GM03348 (cell line): ENCODE data around the gene RRAGB.
"Not testable (repeated sequence)": the region's sequence is repeated elsewhere in the genome, so short reads cannot be mapped to it uniquely, and the experiment has no call there.

Source experiments
- DNase-seq: peaks from one replicate; pipeline ENCODE4 v3.0.0; 2012; ENCODE audit warnings: low spot score

The RRAGB gene, protein sequence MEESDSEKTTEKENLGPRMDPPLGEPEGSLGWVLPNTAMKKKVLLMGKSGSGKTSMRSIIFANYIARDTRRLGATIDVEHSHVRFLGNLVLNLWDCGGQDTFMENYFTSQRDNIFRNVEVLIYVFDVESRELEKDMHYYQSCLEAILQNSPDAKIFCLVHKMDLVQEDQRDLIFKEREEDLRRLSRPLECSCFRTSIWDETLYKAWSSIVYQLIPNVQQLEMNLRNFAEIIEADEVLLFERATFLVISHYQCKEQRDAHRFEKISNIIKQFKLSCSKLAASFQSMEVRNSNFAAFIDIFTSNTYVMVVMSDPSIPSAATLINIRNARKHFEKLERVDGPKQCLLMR

DNA sequence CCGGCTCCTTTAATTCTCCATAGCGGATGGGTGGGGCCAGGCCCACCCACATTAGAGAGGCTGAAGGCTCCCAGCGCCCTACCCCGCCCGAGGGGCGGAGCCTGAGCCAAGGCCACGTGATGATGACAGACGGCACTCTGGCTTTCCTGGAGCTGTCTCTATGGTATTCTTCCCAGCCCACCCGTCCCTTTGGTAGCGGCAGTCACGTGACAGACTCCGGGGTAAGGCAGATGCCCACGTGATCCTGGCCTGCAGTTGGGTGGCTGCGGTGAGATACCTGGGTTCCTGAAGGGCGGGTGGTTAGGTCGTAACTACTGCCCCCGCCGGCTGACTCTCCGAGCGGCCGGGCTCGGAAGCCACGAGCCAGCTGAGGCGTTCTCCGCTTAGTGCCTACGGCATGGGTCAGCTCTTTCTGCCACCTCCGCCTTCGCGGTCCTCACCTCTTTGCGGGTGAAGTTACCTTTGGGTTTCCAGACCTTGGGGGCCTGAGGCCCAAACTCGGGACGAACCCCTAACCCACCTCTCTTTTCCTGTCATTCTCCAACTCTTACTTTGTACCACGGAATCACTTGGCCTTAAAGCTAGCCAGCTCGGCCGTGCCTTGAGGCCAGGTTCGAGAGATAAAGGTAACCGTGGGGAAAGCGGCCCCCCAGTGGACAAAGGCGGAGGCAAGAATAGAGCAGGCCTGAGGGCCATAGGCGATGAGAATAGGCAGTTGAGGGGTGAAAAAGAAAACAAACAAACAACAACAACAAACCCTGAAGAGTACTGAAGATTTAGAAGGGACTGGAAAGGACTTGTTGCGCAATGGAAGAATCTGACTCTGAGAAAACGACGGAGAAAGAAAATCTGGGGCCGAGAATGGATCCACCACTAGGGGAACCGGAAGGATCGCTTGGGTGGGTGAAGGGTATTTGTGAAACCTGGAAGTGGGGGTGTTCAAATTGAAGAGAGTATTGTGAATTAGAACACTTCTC, at the start of gene RRAGB:
Gene RRAGB, plus strand, starts transcription at position 229 of the 977 bp plus-strand sequence. Its CDS starts 579 bp downstream, at position 808.
- DNase-seq = peak; percentile 94

DNA sequence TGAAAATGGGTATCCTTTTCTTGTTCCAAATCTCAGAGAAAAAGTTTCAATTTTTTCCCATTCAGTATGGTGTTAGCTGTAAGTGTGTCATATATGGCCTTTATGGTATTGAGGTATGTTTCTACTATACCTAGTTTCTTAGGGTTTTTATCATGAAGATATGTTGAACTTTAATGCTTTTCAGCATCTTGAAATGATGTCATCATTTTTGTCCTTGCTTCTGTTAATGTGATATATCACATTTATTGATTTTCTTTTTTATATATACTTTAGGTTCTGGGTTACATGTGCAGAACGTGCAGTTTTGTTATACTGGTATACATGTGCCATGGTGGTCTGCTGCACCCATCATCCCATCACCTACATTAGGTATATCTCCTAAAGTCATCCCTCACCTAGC, 49.5 kb upstream of the RRAGB start:
- no peak for DNase-seq

DNA sequence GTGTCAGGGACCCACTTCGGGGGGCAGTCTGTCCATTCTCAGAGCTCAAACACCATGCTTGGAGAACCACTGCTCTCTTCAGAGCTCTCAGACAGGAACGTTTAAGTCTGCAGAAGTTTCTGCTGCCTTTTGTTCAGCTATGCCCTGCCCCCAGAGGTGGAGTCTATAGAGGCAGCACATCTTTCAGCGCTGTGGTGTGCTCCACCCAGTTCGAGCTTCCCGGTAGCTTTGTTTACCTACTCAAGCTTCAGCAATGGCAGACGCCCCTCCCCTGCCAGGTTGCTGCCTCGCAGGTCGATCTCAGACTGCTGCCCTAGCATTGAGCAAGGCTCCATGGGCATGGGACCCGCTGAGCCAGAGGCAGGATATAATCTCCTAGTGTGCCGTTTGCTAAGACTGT, 29.0 kb upstream of the RRAGB start:
- DNase-seq = not testable (repeated sequence)

DNA sequence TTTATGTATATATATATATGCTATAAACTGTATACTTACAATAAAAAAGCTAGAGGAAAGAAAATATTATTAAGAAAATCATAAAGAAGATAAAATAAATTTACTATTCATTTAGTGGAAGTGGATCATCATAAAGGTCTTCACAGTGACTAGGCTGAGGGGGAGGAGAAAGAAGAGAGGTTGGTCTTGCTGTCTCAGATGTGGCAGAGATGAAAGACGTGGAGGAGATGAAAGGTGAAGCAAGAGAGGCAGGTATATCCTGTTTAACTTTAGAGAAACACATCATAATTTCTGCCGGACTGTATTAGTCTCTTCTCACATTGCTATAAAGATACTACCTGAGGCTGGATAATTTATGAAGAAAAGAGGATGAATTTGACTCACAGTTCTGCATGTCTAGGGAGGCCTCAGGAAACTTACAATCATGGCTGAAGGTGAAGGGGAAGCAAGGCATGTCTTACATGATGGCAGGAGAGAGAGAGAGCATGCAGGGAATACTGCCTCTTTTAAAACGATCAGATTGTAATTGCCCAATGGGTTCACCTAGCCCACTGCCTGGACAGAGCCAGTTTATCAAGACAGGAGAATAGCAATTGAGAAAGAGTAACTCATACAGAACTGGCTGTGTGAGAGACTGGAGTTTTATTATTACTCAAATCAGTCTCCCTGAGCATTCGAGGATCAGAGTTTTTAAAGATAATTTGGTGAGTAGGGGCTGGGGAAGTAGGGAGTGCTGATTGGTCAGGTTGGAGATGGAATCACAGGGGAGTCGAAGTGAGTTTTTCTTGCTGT, 22.1 kb upstream of the RRAGB start:
- DNase-seq = no peak

DNA sequence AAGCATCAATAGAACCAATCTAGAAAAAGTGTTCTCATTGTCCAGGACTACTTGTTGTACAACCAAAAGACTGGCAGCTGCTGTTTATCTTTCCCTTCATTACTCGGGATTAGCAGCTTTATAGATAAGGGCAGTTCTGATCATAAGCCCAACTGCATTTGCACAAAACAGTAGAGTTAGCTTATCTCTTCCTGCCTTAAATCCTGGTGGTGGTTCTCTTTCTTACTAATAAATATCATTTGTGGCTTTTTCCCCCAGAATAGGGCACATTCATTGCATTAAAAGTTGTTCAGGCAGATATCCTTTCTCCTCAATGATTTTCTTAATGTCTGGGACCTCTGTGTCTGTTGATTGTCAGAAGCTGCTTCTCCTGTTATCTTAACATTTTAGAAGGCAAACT, 20.2 kb upstream of the RRAGB start:
- DNase-seq = no peak

DNA sequence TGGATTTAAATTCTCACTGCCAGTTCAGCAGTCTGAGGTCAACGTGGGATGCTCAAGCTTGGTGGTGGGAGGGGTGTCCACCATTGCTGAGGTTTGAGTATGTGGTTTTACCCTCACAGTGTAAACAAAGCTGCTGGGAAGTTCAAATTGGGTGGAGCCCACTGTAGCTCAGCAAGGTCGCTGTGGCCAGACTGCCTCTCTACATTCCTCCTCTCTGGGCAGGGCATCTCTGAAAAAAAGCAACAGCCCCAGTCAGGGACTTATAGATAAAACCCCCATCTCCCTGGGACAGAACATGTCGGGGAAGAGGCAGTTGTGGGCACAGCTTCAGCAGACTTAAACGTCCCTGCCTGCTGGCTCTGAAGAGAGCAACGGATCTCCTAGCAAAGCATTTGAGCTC, 14.9 kb upstream of the RRAGB start:
- no peak for DNase-seq

DNA sequence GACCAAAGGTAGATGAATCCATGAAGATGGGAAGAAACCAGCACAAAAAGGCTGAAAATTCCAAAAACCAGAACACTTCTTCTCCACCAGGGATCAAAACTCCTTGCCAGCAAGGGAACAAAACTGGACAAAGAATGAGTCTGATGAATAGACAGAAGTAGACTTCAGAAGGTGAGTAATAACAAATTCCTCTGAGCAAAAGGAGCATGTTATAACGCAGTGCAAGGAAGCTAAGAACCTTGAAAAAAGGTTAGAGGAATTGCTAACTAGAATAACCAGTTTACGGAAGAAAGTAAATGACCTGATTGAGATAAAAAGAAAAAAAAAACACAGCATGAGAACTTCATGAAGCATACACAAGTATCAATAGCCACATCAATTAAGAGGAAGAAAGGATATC, 14.1 kb upstream of the RRAGB start:
- DNase-seq = not testable (repeated sequence)

DNA sequence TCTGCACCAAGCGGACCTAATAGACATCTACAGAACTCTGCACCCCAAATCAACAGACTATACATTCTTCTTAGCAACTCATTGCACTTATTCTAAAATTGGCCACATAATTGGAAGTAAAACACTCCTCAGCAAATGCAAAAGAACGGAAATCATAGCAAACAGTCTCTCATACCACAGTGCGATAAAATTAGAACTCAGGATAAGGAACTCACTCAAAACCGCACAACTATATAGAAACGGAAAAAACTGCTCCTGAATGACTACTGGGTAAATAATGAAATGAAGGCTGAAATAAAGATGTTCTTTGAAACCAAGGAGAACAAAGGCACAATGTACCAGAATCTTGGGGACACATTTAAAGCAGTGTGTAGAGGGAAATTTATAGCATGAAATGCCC, 12.5 kb upstream of the RRAGB start:
- DNase-seq = not testable (repeated sequence)

DNA sequence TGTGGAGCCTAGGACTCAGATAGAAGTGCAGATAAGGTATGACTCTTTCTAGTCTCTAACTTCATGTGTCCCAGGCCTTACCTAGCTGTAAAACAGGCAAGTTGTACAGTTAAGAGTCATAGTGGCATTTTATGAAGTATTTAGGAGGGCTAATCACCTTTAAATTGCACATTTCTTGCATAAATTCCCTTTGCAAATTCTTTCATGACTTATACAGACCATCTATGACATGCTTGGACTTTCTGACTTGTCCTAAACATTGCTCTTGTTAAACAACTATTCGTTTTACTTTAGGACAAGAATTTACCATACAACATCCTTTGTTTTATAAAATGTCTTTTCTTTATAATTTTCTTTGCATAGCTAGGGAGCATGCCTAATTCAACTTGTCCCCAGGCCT, 7.8 kb upstream of the RRAGB start:
- no peak for DNase-seq

DNA sequence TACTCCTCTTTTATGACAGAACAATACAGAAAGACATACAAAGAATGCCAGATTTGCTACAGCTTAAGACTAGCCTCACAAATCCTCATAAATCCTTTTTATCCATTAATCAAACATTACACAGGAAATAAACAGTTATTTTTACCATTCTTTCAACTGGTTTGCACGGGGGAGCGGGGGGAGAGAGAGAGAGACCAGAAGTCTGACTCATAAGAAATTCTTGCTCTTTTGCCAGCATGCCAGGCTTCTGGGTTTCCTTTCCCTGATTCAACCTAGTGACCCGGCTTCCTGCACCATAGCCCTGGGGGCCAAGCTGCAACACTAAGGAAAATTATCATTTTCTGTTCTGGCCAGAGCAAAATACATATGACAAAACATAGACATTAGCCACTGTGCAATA, 6.8 kb upstream of the RRAGB start:
- DNase-seq = peak; percentile 15

DNA sequence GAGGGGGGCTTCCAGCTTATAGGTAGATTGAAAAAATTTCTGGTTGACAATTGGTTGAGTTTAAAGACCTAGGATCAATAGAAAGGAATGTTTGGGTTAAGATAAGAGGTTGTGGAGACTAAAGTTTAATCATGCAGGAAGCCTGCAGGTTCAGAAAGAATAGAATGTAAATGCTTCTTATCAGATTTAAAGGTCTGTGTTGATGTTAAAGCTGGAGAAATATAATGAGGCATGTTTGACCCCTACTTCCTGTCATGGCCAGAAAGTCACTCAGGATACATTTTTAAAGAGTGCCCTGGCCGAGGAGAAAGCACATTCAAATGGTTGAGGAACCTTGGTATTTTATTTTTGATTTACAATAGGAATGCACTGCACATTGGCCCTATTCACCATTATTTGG, 3.9 kb upstream of the RRAGB start:
- DNase-seq = no peak

DNA sequence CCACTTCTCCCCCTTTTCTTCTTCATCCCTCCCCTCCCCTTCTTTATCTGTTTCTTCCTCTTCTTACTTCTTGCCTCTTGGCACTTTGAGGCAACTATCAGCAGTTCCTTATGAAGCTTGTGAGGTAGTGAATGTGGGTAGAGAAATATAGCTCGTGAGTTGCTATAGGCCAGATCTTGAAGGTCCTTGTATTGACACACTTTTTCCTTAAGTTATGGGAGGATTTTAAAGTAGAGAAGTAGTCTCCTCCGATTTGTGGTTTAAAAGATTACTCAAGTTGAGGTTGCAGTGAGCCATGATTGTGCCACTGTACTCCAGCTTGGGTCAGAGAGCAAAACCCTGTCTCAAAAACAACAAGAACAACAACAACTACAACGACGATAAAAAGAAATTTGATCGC, 3.4 kb upstream of the RRAGB start:
- DNase-seq = no peak

DNA sequence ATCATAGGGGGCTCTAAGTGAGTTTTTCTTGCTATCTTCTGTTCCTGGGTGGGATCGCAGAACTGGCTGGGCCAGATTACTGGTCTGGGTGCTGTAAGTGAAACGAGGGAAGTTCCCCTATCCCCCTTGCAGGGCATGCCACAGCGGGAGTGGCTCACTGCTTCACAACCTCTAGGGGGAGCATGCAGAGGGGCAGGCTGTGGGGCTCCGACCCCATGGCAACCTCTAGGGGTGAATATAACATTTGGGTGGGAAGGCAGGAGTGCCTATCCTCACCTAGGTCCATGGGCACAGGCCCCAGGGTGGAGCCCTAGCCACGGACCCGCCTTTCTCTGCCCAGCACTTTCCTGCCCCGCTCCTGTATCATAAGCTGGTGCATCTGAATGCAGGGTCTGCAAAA, 1.7 kb upstream of the RRAGB start:
- no peak for DNase-seq

DNA sequence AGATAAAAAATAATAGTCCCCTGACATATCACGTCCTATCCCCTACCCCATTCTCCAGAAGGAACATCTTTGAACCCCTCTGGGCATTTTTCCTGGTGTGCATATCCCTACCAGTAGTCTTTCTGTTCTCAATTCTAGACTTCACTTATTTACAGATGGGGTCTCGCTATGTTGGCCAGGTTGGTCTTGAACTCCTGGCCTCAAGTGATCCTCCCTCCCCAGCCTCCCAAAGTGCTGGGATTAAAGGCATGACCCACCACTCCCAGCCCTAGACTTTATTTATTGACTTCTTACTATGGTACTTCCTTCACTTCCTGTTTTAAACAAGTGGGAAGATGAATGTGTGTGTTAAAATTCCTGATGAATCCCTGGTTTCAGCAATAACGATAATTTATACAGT, 612 bp upstream of the RRAGB start:
- no peak for DNase-seq

DNA sequence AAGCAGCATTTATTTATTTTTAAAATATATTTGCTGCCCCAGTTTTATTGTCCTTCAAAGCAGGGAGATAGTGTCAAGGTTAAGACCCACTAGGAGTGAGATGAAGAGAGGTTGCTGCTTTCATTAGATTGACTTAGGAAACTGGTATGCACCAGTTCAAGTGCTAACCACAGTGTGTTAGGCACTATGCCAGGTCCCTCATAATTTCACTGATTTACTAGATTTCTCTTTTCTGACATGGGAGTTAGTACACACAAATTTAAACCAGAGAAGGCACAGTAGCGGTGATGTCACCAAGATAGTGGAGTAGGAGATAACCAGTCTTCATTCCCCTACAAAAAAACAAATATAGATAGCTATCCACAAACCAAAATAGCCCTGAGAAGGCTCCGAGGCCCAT, 14.3 kb downstream of the RRAGB start:
- DNase-seq = no peak

DNA sequence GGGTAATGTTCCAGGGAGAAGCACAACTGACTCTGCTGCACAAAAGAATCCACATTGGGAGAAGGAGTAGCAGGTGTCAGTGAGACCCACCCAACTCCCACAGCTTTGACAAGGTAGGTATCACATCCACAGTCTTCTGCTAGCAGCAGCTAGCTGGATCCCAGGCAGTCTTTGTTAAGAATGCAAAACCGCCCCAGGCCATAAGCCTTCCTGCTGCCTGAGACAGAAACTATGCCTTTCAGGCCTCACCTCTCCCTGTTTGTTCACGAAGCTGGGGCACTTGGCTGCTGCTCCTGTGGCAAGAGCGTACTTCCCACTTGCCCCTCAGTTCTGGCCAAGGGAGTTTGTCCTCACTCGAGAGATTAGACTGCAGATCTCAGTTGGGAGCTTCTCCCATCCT, 21.4 kb downstream of the RRAGB start:
- no peak for DNase-seq

DNA sequence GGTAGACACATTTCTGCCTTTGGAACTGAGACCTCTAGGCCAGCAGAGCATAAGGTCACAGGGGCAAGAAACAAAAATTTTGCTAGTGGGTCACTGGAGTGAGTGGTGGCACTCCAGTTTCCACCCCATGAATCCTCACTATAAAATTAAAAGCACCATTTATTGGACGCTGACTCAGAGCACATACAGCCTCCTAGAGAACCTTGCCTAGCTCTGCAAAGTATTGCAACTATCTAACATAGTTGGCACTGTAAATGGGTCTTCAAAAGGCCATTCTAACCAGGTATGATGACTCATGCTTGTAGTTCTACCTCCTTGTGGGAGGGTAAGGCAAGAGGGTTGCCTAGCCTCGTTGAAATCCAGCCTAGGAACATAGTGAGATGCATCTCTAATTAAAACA, 25.1 kb downstream of the RRAGB start:
- DNase-seq = no peak

DNA sequence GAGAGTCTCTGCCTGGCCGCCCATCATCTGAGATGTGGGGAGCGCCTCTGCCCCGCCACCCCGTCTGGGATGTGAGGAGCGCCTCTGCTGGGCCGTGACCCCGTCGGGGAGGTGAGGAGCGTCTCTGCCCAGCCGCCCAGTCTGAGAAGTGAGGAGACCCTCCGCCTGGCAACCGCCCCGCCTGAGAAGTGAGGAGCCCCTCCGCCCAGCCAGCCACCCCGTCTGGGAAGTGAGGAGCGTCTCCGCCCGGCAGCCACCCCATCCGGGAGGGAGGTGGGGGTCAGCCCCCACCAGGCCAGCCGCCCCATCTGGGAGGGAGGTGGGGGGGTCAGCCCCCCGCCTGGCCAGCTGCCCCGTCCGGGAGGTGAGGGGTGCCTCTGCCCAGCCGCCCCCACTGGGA, 30.9 kb downstream of the RRAGB start:
- not testable (repeated sequence) for DNase-seq

DNA sequence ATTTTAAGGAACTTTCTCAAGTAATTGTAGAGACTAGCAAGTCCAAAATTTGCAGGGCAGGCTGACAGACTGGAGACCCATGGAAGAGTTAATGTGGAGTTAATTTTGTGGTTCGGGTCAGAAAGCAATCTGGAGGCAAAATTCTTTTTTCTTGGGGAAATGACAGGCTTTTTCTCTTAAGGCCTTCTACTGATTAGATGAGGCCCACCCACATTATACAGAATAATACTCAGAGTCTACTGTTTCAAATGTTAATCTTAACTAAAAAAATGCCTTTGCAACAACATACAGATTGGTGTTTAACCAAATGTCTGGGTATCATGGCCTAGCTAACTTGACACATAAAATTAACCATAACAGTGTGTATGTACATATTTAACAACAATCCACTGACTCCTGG, 32.7 kb downstream of the RRAGB start:
- no peak for DNase-seq

DNA sequence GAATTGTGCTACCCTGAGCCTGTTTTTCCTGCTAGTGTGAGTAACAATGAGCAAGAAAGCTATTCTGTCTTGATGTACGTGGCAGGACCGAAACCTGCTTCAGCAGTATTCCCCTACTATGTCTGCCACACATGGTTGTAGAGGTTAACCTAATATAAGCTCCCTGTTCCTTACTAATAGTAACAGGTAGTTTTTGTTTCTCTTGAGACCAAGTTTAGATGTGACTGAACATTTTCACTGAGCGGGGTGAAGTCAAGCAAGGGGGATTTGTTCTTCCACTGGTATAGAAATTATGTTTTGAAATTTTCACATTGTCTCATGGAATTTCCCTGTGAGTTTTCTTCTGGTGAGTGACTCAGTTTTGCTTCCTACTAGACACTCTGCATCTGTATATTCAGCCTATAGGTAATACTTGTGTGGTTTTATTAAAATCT, 37.3 kb downstream of the RRAGB start:
- DNase-seq = no peak

DNA sequence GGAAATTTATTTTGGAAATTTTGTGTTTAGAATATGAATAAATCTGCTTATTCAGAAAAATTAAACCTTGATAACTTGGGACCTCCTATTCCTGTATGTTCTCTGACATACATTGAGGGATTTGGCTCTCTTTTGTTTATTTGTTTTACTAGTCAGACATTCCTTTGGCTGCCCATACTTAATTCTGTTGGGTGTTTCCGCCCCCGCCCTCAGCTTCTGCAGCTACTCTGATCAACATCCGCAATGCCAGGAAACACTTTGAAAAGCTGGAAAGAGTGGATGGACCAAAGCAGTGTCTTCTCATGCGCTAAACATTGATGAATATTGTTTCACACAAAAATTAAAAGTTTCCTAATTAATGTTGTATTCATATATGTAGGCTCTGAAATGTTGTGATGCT, 40.5 kb downstream of the RRAGB start:
- no peak for DNase-seq

DNA sequence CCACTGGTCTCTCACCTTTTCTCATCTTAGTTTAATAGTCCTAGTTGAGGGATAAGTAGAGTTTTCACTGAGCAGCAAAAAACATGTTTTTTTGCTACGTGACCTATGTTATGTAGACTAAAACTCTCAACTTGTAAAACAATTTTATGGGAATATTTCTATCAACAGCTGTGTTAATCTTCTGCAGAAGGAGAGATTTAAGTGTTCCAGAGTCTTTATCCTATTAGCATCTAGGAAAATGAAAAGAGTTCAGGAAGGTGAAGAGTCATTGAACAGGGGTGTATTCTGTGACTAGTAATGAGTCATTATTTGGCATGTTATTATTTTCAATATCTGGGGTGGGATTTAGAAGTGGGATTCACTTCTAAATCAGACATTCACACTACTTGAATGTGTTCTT, 41.9 kb downstream of the RRAGB start:
- no peak for DNase-seq
